OCI-M2 (cell line): ENCODE results near the gene INO80E.

Experiments
- DNase-seq: peaks from one replicate; lab custom pipeline; 2025; ENCODE audit not compliant: unreplicated experiment; lab: John Stamatoyannopoulos, UW

INO80E gene

DNA sequence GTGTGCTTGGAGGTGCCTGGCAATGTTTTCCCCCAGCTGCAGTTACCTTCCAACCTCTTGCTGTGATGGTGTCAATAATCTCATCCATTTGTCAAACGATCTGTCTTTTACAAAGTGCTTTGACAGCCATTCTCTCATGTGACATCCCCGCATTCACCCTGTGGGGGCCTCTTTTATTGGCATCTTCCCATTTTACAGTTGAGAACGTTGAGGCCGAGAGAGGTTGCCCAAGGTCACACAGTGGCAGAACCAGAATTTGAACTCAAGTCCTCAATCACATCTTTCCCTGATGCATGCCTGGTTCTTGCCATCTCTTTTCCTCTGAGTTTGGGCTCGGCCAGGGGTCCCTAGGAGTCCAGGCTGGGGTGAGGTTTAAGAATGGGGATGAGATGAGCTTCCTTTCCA is 20.9 kb upstream of the INO80E start:
- no peak for DNase-seq

DNA sequence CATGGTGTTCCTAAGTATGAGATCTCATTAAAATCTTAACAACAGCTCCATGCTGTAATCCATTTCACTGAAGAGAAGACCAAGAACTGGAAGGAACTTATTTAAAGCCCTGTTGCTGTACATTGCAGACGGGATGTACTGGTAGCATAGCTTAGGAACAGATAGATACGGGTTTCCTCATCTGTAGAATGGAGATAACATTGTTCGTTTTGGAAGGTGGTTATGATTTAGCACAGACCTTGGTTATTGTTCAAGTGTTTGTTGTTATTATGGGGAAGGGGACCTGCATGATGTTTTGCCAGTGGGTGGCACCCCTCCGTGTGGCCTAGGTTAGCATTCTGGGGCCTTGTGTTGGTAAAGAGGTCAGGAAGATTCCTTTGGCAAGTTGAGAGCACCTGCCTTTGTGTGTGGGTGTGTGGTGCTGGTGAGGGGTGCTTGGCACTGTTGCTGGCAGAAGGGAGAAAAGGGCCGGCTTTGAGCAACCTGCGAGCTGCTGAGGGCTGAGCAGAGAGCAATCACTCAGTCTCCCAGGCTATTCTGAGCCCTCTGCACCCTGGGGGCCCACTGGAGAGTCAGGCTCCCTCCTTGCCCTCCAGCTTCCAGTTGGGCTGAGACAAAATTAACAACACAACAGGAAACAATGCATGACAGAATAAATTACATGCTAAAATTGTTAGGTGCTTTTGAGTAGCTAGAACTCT is 20.1 kb upstream of the INO80E start:
- no peak for DNase-seq

DNA sequence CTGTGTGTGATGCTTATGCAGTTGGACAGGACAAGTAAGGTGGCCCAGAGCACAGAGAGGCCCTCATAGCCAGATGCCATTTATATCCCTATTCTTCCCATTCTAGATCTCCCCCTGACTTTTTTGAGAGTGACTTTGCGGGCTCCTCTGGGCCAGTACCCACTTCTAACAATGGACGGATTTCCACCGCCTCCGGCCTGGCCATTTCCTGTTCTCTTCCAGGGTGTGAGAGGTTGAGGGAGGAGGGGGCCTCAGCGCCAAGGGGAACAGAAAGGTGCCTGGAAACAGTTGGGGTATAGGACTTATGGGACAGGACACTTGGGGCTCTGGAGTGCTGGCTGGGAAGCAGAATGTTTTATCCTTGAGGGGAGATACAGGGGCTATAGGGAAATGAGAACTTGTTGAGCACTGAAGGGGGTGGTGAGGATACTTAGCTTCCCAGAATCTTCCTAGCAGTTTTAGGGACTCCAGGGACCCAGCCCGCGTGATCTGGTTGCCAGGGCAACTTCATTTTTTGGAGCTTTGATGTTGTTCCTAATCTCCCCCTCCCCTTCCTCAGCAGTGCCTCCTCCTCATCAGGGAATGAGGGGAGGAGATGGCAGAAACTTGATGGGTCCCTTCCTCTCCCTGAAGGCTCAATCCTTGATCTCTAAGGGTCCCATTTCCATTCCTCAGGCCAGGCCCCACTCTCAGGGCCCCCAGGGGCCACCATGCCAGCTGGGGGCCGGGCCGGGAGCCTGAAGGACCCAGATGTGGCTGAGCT is 18.8 kb upstream of the INO80E start:
- DNase-seq = no peak

DNA sequence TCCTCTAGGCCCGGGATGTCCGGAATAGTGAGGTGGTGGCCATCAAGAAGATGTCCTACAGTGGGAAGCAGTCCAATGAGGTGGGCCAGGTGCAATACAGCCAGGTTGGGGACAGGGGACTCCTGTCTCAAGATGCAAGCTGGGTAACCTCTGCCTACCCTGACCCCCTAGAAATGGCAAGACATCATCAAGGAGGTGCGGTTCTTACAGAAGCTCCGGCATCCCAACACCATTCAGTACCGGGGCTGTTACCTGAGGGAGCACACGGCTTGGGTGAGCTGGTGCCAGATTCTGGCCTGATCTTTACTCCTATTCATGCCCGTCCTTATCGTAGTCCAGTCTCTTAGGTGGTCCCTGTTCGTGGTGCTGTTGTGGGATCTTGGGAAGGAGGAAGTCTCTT is 18.0 kb upstream of the INO80E start:
- DNase-seq = no peak

DNA sequence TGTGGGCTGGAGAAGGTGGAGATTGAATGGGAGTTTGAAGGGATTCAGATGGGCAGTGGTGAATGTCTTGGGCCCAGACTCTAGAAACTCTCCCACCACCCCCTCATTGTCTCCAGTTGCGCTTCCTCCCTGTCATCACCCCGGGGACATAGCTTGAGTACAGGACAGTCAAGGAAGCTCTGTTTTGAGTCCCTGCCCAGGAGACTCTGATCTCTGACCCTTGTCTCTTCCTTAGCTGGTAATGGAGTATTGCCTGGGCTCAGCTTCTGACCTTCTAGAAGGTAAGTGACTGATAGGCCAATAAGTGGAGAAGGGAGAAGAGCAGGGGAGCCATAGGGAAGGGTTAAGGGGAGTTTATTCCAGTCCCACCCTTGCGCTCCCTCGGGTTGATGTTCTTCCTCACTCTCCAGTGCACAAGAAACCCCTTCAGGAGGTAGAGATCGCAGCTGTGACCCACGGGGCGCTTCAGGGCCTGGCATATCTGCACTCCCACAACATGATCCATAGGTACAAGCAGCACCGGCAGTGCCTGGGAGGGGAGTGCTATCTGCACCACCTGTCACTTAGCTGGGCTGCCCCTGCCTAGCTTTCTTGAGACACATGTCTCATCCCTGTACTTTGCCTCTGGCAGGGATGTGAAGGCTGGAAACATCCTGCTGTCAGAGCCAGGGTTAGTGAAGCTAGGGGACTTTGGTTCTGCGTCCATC is 17.3 kb upstream of the INO80E start:
- DNase-seq = no peak

DNA sequence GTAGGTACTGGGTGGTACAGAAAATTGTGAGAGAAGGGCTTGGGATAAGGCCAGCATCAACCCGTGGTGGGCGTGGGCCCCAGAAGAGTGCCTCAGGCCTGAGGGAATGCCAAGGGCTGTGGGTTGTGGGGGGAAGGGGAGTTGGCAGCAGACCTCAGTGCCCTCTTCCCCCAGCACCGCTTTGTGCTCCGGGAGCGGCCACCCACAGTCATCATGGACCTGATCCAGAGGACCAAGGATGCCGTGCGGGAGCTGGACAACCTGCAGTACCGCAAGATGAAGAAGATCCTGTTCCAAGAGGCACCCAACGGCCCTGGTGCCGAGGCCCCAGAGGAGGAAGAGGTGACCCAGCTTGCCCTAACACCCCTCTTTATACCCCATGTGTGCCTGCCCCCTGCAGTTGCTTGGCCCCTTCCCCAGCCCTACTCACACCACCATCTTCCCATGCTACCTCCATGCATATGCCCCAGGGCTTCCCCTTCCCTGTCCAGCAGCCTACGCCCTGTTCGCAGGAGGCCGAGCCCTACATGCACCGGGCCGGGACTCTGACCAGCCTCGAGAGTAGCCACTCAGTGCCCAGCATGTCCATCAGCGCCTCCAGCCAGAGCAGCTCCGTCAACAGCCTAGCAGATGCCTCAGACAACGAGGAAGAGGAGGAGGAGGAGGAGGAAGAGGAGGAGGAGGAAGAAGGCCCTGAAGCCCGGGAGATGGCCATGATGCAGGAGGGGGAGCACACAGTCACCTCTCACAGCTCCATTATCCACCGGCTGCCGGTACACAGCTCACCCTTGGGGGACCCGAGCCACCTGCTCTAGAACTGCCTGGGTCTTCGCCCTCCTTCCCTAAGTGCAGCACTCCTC is 13.3 kb upstream of the INO80E start:
- DNase-seq = no peak

DNA sequence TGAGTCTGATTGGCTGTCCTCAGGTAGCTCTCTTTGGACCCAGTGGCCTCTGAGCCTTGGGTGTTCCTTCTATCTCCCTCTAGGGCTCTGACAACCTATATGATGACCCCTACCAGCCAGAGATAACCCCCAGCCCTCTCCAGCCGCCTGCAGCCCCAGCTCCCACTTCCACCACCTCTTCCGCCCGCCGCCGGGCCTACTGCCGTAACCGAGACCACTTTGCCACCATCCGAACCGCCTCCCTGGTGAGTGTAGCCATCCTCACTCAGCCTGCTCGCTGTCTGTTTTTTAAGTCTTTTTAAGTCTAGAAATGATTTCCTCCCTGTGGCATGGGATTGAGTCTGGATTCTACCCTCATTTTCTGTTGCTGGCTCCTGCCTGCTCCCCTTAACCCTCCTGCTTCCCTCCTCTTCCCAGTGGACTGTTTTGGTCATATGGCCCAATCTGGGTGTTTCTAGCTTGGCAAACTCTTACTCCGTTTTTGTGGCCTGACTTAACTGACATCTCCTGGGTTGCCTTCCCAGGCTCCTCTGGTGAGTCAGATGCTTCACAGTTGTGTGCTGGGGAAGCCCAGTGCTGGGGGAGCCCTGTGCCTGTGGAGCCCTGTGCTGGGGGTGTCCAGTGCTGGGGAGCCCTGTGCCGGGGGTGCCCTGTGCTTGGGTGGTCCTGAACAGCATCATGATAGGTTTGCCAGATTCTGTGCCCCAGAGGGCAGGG is 12.5 kb upstream of the INO80E start:
- DNase-seq = no peak

DNA sequence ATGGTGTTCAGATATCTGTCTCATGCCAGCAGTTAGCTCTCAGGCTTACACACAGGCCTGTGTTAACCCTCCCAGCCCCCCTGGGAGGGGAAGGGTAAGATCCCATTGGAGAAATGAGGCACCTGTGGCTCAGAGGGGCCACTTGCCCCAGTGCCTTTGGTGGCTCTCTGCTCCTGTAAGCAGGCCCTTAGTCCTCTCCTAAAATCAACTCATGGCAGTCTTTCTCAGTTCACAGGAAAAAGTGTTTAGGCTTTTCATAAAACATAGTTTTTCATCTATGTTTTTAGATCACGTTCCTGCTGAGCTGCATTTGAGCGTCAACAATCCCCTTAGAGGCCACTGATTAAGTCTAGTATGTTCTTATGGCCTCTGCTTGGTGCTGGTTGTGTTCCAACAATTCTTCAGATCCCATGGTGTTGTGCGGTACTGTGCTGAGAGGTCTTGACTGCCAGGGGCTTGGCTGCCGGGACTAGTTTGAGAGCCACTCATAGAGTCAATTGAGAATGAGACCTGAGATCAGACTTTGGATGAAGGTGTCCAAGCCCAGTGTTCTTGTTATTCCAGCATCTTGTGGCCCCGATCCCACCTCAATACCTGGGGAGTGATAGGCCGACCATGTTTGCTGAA is 11.8 kb upstream of the INO80E start:
- no peak for DNase-seq

DNA sequence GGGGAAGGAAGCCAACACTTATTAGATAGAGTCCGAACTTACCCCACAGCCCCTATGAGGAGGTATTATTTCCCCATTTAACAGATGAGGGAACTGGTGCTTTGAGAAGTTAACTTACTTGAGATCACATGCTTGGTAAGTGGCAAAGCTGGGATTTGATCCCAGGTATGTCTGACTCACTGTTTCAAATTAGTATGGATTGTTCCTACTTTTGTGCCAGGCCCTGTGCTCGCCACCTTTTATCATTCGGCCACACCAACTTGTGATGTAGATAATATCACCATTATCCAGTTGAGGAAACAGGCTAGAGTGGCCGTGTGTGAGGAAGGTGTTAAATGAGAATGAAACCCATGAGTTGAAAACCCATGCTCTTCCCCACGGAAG is 11.3 kb upstream of the INO80E start:
- DNase-seq = no peak

DNA sequence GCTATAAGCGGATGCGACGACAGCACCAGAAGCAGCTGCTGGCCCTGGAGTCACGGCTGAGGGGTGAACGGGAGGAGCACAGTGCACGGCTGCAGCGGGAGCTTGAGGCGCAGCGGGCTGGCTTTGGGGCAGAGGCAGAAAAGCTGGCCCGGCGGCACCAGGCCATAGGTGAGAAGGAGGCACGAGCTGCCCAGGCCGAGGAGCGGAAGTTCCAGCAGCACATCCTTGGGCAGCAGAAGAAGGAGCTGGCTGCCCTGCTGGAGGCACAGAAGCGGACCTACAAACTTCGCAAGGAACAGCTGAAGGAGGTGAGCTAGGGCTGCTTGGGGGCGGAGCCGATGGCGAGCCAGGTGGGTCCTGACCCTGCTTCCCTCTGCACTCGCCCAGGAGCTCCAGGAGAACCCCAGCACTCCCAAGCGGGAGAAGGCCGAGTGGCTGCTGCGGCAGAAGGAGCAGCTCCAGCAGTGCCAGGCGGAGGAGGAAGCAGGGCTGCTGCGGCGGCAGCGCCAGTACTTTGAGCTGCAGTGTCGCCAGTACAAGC is 10.7 kb upstream of the INO80E start:
- DNase-seq = no peak

DNA sequence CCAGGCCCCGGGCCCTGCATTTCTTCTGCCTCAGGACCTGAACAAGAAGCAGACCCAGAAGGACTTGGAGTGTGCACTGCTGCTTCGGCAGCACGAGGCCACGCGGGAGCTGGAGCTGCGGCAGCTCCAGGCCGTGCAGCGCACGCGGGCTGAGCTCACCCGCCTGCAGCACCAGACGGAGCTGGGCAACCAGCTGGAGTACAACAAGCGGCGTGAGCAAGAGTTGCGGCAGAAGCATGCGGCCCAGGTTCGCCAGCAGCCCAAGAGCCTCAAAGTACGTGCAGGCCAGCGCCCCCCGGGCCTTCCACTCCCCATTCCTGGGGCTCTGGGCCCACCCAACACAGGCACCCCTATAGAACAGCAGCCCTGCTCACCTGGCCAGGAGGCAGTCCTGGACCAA is 9.8 kb upstream of the INO80E start:
- DNase-seq = no peak

DNA sequence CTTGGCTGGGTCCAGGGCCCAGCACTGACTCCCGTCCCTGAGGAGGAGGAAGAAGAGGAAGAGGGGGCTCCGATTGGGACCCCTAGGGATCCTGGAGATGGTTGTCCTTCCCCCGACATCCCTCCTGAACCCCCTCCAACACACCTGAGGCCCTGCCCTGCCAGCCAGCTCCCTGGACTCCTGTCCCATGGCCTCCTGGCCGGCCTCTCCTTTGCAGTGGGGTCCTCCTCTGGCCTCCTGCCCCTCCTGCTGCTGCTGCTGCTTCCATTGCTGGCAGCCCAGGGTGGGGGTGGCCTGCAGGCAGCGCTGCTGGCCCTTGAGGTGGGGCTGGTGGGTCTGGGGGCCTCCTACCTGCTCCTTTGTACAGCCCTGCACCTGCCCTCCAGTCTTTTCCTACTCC is 9.1 kb upstream of the INO80E start:
- no peak for DNase-seq

DNA sequence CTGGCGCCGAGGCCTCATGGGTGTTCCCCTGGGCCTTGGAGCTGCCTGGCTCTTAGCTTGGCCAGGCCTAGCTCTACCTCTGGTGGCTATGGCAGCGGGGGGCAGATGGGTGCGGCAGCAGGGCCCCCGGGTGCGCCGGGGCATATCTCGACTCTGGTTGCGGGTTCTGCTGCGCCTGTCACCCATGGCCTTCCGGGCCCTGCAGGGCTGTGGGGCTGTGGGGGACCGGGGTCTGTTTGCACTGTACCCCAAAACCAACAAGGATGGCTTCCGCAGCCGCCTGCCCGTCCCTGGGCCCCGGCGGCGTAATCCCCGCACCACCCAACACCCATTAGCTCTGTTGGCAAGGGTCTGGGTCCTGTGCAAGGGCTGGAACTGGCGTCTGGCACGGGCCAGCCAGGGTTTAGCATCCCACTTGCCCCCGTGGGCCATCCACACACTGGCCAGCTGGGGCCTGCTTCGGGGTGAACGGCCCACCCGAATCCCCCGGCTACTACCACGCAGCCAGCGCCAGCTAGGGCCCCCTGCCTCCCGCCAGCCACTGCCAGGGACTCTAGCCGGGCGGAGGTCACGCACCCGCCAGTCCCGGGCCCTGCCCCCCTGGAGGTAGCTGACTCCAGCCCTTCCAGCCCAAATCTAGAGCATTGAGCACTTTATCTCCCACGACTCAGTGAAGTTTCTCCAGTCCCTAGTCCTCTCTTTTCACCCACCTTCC is 8.5 kb upstream of the INO80E start:
- DNase-seq = no peak

DNA sequence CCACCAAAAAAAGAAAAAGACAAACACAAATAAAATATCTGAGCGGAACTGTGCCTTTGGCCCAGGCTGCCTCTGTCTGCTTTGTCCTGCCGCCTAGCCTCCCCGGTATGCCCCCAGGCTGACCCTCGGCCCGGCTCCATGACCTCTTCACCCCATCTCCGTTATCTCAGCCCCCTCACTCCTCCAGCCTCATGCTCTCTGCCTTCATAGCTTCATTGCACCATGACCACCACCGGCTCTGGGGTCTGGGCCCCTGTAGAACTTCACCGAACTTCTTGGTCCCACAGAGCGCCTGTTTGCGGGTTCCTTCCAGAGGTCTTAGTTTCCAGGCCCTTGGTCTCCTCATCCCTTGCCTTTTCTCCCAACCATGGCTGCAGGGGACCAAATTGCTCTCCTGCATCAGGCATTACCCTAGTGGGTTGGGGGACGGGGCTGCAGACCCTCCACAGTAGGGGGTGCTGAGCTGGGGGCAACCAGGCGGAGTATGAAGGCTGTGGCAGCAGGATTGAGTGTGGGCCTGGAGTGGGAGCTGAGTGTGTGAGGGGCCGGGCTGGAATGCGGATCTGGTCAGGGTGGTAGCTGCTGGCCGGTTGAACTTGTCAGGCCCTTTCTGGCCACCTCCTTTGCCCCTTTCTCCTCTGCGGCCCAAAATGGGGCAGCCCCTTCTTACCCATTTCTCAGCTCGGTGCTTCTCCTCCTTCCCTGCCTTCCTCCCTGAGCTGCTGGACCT is 7.5 kb upstream of the INO80E start:
- no peak for DNase-seq

DNA sequence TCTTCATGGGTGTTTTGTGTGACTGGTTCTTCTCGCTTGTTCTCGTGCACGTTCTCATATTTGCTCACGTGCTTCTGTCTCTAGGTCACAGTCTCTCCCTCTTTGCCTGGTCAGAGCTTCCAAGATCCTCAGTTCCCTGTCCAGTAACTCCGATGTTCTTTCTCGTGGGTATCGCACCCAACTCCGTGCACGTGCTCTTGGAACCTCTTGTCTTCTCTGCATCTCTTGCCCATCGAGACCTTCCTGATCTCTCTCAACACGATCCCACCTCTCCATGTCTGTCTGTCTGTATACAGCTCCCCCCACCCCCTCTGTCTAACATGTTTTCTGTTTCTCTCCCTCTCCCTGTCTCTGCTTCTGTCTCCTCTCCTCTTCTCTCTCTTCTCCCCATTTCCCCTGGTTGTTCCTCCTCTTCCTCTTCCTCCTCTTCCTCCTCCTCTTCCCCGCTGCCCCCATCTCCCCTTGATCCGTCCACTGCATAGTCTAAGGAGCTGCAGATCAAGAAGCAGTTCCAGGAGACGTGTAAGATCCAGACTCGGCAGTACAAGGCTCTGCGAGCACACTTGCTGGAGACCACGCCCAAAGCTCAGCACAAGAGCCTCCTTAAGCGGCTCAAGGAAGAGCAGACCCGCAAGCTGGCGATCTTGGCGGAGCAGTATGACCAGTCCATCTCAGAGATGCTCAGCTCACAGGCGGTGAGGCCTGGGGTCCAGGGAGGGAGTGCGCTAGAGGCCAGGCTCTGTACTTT is 6.8 kb upstream of the INO80E start:
- no peak for DNase-seq

DNA sequence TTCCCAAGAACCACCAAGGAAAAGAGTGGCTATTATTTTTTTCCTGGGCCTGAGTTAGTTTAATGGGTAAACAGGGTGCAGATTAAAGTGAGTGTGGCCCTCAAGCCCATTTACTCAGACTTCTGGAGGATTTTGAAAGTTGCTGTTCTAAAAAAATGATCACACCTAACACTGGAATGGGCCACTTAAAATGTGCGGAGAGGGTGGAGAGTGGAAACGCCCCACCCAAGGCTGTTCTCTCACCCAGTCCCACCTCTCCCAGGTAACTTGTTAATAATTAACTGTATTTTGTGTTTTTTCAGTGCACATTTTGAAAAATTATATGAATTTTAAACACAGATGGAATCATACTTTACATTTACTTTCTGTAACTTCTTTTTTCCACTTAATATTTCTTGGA is 6.0 kb upstream of the INO80E start:
- DNase-seq = no peak

DNA sequence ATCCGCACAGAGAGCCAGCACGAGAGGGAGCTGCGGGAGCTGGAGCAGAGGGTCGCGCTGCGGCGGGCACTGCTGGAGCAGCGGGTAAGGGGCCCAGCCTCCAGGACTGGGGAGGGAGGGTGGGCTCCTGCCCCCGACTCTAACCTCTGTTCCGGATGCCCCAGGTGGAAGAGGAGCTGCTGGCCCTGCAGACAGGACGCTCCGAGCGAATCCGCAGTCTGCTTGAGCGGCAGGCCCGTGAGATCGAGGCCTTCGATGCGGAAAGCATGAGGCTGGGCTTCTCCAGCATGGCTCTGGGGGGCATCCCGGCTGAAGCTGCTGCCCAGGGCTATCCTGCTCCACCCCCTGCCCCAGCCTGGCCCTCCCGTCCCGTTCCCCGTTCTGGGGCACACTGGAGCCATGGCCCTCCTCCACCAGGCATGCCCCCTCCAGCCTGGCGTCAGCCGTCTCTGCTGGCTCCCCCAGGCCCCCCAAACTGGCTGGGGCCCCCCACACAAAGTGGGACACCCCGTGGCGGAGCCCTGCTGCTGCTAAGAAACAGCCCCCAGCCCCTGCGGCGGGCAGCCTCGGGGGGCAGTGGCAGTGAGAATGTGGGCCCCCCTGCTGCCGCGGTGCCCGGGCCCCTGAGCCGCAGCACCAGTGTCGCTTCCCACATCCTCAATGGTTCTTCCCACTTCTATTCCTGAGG is 5.0 kb upstream of the INO80E start:
- no peak for DNase-seq
